Loucy (cell line): ENCODE results near the gene SLC27A1.

Experiments used
- H2AFZ ChIP-seq: fragments of 200-600 bp; sonication (generic); 2 replicates; pipeline ENCODE4 v1.6.0; 2016; ENCODE audit warnings: antibody characterized with exemption, mild to moderate bottlenecking, low read length, moderate library complexity
- H3F3A ChIP-seq: fragments of 200-600 bp; 2 replicates; pipeline ENCODE4 v1.6.0; 2016; ENCODE audit warnings: antibody characterized with exemption, low read depth, mild to moderate bottlenecking
- H3K27me3 ChIP-seq: fragments of 200-600 bp; sonication (generic); 2 replicates; pipeline ENCODE4 v1.6.1; 2014; ENCODE audit warnings: low read length, mild to moderate bottlenecking; ENCODE audit not compliant: insufficient read depth, poor library complexity, severe bottlenecking
- H3K36me3 ChIP-seq: fragments of 200-600 bp; sonication (generic); 2 replicates; pipeline ENCODE4 v1.6.1; 2016; ENCODE audit warnings: low read length; ENCODE audit not compliant: insufficient read depth
- H3K4me1 ChIP-seq: fragments of 200-600 bp; sonication (generic); 2 replicates; pipeline ENCODE4 v1.5.1; 2014; ENCODE audit warnings: low read length, mild to moderate bottlenecking; ENCODE audit not compliant: insufficient read depth, poor library complexity, severe bottlenecking
- H3K4me2 ChIP-seq: fragments of 200-600 bp; sonication (generic); 2 replicates; pipeline ENCODE4 v1.6.0; 2014; ENCODE audit warnings: antibody characterized with exemption, low read length, low read depth, mild to moderate bottlenecking; ENCODE audit not compliant: poor library complexity, severe bottlenecking
- H3K4me3 ChIP-seq: fragments of 200-600 bp; sonication (generic); 2 replicates; pipeline ENCODE4 v1.5.1; 2014; ENCODE audit warnings: low read length, mild to moderate bottlenecking, mixed read lengths; ENCODE audit not compliant: poor library complexity, severe bottlenecking
- H3K79me2 ChIP-seq: fragments of 200-600 bp; sonication (generic); 2 replicates; pipeline ENCODE4 v1.6.1; 2014; ENCODE audit warnings: low read length; ENCODE audit not compliant: insufficient read depth
- H3K9ac ChIP-seq: fragments of 200-600 bp; sonication (generic); 2 replicates; pipeline ENCODE4 v1.6.0; 2014; ENCODE audit warnings: mild to moderate bottlenecking, low read depth, low read length, moderate library complexity; ENCODE audit not compliant: poor library complexity, severe bottlenecking
- H3K9me2 ChIP-seq: fragments of 200-600 bp; sonication (generic); replicated peaks from 2 replicates; pipeline ENCODE4 v1.6.1; 2016; ENCODE audit warnings: low read depth, low read length, mixed read lengths
- H3K9me3 ChIP-seq: fragments of 200-600 bp; sonication (generic); 2 replicates; pipeline ENCODE4 v1.6.1; 2014; ENCODE audit warnings: mild to moderate bottlenecking, antibody characterized with exemption, low read length, low read depth; ENCODE audit not compliant: insufficient read depth
- H4K20me1 ChIP-seq: fragments of 200-600 bp; sonication (generic); 2 replicates; pipeline ENCODE4 v1.6.0; 2014; ENCODE audit warnings: antibody characterized with exemption, low read length, mild to moderate bottlenecking; ENCODE audit not compliant: insufficient read depth, poor library complexity, severe bottlenecking
- CTCF ChIP-seq: fragments of 200-600 bp; sonication (generic); conservative IDR thresholded peaks from 2 replicates; pipeline ENCODE4 v1.5.1; 2014; ENCODE audit warnings: mild to moderate bottlenecking, antibody characterized with exemption, low read length
- EZH2phosphoT487 ChIP-seq: fragments of 200-600 bp; IDR thresholded peaks from 2 replicates; pipeline ENCODE4 v1.6.1; 2018; ENCODE audit warnings: antibody characterized with exemption, mild to moderate bottlenecking, moderate library complexity, borderline replicate concordance

Gene SLC27A1

DNA sequence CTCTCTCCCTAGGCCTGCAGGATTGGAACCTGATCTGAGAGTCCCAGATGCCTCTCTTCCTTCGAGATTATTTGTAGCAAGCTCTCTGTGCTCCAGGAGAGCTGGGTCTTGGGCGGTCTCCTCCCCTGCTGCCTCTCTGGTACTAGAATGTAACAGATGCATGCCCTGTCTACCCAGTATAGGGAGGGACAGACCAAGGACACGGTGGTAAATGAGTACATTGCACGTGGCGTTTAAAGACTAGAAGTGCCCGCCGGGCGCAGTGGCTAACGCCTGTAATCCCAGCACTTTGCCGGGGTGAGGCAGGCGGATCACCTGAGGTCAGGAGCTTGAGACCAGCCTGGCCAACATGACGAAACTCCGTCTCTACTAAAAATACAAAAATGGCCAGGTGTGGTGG is 11.7 kb downstream of the SLC27A1 start:
- no peak overlapping the region for H3K4me2 ChIP-seq
- H3K79me2 ChIP-seq = no peaks in the 10 kb centered on the region
- no peaks in the 10 kb centered on the region for H3K9me3 ChIP-seq
- H3F3A ChIP-seq = no peaks in the 10 kb centered on the region
- TF ChIP-seq EZH2phosphoT487 (no peak), CTCF (no peak)
- H3K27me3 ChIP-seq = no peaks in the 10 kb centered on the region
- no peak overlapping the region for H3K4me3 ChIP-seq
- H3K9me2 ChIP-seq = no peaks in the 10 kb centered on the region
- H4K20me1 ChIP-seq = no peaks in the 10 kb centered on the region
- no peaks in the 10 kb centered on the region for H3K4me1 ChIP-seq
- no peak overlapping the region for H3K9ac ChIP-seq
- no peak overlapping the region for H2AFZ ChIP-seq
- H3K36me3 ChIP-seq = no peaks in the 10 kb centered on the region

DNA sequence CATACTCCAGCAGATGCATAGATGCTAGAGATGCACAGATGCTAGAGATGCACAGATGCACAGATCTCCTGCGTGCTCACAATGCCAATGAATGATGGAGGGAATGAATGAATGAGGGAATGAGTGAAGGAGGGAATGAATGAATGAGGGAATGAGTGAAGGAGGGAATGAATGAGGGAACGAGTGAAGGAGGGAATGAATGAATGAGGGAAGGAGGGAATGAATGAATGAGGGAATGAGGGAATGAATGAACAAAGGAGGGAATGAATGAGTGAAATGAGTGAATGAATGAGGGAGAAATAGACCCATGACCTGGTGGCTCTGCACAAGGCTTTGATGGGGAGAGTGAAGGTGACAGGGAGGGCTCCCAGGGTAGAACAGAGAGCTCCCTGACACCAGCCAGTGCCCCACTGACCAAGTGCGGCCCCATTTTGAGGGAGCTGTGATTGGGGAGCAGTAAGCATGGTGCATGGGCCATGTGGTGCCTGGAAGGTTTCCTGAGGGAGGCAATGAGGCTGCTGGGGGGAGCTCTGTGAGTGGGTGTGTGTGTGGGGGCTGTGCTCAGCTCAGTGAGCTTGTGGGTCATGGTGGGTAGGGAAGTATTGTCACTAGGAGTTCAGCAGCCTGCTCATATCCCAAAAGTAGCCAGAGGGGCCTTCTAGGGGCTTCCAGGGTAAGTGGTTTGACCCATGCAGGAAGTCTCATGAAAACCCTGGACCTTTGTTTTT is 12.7 kb downstream of the SLC27A1 start:
- no peaks in the 10 kb centered on the region for H3K36me3 ChIP-seq
- no peaks in the 10 kb centered on the region for H3K9me3 ChIP-seq

GRCh38 chr19:17483605-17484002 is 13.3 kb downstream of the SLC27A1 start:
- peaks cover 3% of the 10 kb centered on the region for H3K4me1 ChIP-seq
- no peaks in the 10 kb centered on the region for H3K27me3 ChIP-seq

More for the DNA sequence above, 12.7 kb downstream of the SLC27A1 start:
- H3K27me3 ChIP-seq = no peaks in the 10 kb centered on the region
- TF ChIP-seq CTCF = no peak
- TF ChIP-seq EZH2phosphoT487 = no peak
- no peak overlapping the region for H3K9ac ChIP-seq
- no peaks in the 10 kb centered on the region for H3K4me1 ChIP-seq
- no peak overlapping the region for H3K4me3 ChIP-seq
- no peak overlapping the region for H3K4me2 ChIP-seq
- H4K20me1 ChIP-seq = no peaks in the 10 kb centered on the region
- no peaks in the 10 kb centered on the region for H3K79me2 ChIP-seq
- no peak overlapping the region for H2AFZ ChIP-seq
- no peaks in the 10 kb centered on the region for H3K9me2 ChIP-seq
- no peaks in the 10 kb centered on the region for H3F3A ChIP-seq

More at GRCh38 chr19:17483605-17484002, 13.3 kb downstream of the SLC27A1 start:
- TF ChIP-seq EZH2phosphoT487 (no peak), CTCF (no peak)
- H3K9me2 ChIP-seq = no peaks in the 10 kb centered on the region
- H2AFZ ChIP-seq = no peak overlapping the region
- no peak overlapping the region for H3K4me2 ChIP-seq
- no peaks in the 10 kb centered on the region for H3K79me2 ChIP-seq
- no peaks in the 10 kb centered on the region for H4K20me1 ChIP-seq
- no peak overlapping the region for H3K9ac ChIP-seq
- no peak overlapping the region for H3K4me3 ChIP-seq
- H3K9me3 ChIP-seq = no peaks in the 10 kb centered on the region
- no peaks in the 10 kb centered on the region for H3F3A ChIP-seq
- H3K36me3 ChIP-seq = no peaks in the 10 kb centered on the region
